GM21786 (cell line): ENCODE data around the gene C6orf118.

Experiments used
- ATAC-seq: cut with Tn5 transposase; IDR thresholded peaks from one replicate; pipeline ENCODE4 v1.9.1; 2021; ENCODE audit not compliant: unreplicated experiment

C6orf118 gene

GRCh38 chr6:165245287-165245686, 64.1 kb downstream of the C6orf118 start:
- ATAC-seq: no peak

DNA sequence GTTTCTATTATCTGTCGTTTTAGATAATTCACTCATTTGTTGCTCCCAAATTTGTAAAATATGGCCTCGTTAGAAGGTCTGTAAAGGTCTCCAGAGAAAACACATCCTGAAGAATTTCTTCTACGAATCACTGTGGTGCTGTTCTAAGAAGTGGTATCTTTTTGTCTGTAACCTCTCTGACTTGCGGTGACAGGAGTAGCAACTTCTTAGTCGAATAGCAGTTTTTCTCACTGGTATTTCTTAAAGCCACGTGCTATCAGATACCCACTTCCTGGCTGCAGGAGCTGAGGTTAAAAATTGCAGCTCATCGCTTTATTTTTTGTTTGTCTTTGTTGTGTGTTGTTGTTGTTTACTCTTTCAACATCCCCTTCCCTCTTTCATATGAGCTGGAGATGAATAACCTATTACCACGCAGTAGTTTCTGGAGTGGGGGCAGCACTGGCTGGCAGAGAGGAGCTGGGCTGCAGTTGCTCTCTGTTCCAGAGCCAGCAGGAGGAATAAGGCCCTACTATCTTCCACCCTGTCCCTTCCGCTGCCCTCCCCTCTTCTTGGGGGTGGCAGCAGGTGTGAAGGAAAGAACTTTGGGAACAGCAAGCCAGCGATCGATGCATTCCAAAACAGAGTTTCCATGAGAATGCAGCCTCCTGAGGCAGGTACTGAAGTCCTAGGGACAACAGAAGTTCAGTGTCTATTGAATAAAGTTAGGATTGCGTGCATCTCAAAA, 64.7 kb downstream of the C6orf118 start:
- no peak for ATAC-seq

DNA sequence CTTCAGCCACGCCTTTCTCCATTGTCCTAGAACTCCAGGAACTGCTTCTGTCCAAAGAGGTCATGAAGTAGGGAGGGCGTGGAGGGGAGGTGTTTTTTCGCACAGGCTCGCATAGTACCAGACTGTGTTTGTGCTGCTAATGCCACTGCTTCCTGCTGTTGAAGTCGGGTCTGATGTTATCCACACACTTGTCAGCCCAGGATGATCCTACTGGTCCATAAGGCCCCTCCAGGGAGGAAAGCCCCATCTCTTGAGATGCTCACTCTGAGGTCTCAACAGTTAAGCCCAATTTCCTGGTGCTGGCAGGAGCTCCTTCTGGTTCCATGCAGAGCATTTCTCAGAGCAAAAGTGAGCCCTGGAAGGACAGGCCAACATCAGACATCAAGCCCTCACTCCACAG, 65.6 kb downstream of the C6orf118 start:
- no peak for ATAC-seq

GRCh38 chr6:165236326-165236725, 73.1 kb downstream of the C6orf118 start:
- ATAC-seq: no peak

DNA sequence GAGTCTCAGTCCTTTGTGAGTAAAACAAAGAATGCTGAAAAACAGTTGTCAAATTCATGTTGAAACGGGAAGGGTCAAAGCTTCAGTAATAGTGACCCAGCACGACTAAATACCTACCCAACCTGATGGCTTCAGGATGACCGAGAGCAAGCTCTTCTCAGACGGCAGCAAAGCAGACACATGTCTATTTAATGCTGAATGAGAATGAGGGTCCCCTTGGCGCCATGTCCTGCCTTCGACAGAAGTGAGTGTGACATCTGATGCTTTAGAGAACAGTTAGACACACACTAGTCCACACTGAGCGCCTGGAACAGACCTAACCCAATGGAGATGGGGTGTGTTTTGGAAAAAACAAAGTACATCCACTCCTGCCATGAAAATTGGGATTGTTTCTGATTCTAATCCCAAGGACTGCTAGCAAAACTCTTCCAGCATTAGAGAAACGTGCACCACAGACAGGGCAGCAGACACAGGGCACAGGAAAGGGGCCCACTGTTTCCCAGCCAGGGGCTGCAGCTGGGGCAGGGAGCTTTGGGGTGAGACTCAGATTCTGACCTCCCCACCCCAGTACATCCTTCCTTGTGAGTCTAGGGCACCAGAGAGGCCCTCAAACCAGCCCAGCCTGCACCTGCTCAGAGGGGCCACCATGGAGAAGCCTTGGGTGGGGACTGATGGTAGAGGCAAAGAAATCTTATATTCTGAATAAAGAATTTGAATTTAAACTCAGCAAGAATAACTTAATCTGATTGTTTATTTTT, 76.5 kb downstream of the C6orf118 start:
- no peak for ATAC-seq

- no peak for ATAC-seq
Observed at GRCh38 chr6:165231581-165232561, 77.5 kb downstream of the C6orf118 start.

DNA sequence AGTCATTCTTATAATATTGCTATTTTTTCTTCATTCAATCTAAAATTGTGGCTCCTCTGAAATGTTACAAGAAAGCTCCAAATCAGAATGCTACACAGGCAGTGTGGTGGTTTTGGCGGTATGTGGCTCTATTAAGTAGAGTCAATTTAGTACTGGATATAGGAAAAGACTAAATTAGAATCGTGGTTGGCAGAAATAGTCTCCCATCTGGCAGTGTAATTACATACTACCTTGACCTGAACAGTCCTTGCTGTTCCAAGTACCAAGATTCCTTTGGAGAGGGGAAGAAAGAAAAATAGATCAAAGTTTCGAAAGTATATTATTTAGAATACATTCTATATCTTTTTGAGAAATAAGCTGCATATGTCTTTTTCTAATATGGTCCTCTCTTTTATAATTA, 78.2 kb downstream of the C6orf118 start:
- ATAC-seq: no peak
